Measurements from ENCODE around the gene ARID3B.

DNA sequence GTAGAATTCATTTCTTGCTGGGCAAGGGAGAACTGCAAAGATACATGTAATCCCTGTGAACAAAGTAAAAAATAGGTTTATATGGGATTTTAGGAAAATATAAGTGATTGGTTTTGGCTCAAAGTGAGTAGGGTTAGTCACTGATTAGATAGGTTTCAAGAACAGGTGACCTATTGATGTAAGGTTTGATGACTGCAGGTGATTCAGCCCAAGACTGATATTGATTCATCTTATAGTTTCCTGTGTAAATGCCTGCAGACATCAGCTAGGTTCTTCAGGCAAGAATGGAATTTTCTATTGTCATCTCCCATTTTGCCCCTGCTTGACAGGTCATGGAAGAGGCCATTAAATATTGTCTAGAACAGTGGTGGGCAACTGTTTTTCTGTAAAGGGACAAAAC, 23.9 kb upstream of the ARID3B start:
- TF ChIP-seq EP300 (IDR thresholded peaks at IDR 0.05) = no peak
- TF ChIP-seq, protein P1, sequence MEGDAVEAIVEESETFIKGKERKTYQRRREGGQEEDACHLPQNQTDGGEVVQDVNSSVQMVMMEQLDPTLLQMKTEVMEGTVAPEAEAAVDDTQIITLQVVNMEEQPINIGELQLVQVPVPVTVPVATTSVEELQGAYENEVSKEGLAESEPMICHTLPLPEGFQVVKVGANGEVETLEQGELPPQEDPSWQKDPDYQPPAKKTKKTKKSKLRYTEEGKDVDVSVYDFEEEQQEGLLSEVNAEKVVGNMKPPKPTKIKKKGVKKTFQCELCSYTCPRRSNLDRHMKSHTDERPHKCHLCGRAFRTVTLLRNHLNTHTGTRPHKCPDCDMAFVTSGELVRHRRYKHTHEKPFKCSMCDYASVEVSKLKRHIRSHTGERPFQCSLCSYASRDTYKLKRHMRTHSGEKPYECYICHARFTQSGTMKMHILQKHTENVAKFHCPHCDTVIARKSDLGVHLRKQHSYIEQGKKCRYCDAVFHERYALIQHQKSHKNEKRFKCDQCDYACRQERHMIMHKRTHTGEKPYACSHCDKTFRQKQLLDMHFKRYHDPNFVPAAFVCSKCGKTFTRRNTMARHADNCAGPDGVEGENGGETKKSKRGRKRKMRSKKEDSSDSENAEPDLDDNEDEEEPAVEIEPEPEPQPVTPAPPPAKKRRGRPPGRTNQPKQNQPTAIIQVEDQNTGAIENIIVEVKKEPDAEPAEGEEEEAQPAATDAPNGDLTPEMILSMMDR (IDR thresholded peaks at IDR 0.05) = no peak

Data from tibial nerve (tissue), 4 donors.